NT2/D1 (cell line): Measurements from ENCODE around the gene DCDC1.

Experiments
- YY1 ChIP-seq: IDR thresholded peaks from 2 replicates; pipeline ENCODE4 v1.6.1; 2011; ENCODE audit not compliant: insufficient read length, insufficient read depth
- ZNF274 ChIP-seq: IDR thresholded peaks from 2 replicates; pipeline ENCODE4 v1.6.1; 2011; ENCODE audit warnings: mild to moderate bottlenecking, low read depth, low read length

GRCh38 chr11:30853439-30853838 lies 516.1 kb downstream of the DCDC1 start:
- TF ChIP-seq ZNF274 (no peak), YY1 (no peak)
